Heart right ventricle (tissue), 16 donors: ENCODE results near the gene EXOC5. TPM values are rescaled to one million over a fixed set of nuclear protein-coding genes. Genes with fewer than 3 reads are reported as not detected.

Experiments used
- ATAC-seq, 8 donors: fragments of 200-7000 bp; cut with Tn5 transposase; one replicate each; pipeline ENCODE4 v1.9.1; 2020; ENCODE audit warnings: mild to moderate bottlenecking in 8 of 8, moderate library complexity in 8 of 8, moderate number of reproducible peaks in 1 of 8
- DNase-seq, 2 donors: peaks; one replicate each; pipeline ENCODE4 v3.0.0-alpha.2; 2020
- H3K27ac ChIP-seq, 10 donors: fragments of 200-600 bp; sonication (generic) in 2 of 10; one replicate each; pipeline versions ENCODE4 v1.5.0 to v1.8.0; 2020 to 2022; ENCODE audit warnings: mild to moderate bottlenecking in 3 of 10
- H3K27me3 ChIP-seq, 7 donors: fragments of 200-600 bp; one replicate each; pipeline ENCODE4 v1.8.0; 2021 to 2022; ENCODE audit warnings: mild to moderate bottlenecking in 2 of 7
- H3K36me3 ChIP-seq, 9 donors: fragments of 200-600 bp; sonication (generic) in 1 of 9; one replicate each; pipeline versions ENCODE4 v1.5.0 to v1.8.0; 2020 to 2022; ENCODE audit warnings: mild to moderate bottlenecking in 2 of 9
- H3K4me1 ChIP-seq, 9 donors: fragments of 200-600 bp; sonication (generic) in 1 of 9; one replicate each; pipeline versions ENCODE4 v1.5.0 to v1.8.0; 2020 to 2022; ENCODE audit warnings: mild to moderate bottlenecking in 4 of 9
- H3K4me3 ChIP-seq, 10 donors: fragments of 200-600 bp; sonication (generic) in 2 of 10; one replicate each; pipeline versions ENCODE4 v1.5.0 to v1.8.0; 2020 to 2022; ENCODE audit warnings: mild to moderate bottlenecking in 7 of 10, moderate library complexity in 2 of 10
- H3K9me3 ChIP-seq, 11 donors: fragments of 200-600 bp in 10 of 11; sonication (generic) in 2 of 11; one replicate each; pipeline versions ENCODE4 v1.5.0 to v1.8.0; 2013 to 2022; ENCODE audit warnings: mild to moderate bottlenecking in 2 of 11, control low read depth in 1 of 11, moderate library complexity in 1 of 11
- WGBS, 2 donors: extraction: QIAGEN DNeasy Blood & Tissue Kit; methylation state at CpG; one replicate each; pipeline ENCODE4 v1.1.7; 2013; ENCODE audit warnings: inconsistent platforms in 1 of 2; 5-methylcytosine and 5-hydroxymethylcytosine counted together
- intact Hi-C, 10 donors: fragments of 100-400 bp; cut with DNase I; formaldehyde crosslinking; loops; one replicate each; pipeline versions ENCODE4 v1.11.1 to v1.14.2; 2022
- polyA plus RNA-seq, 2 donors: library from polyadenylated mRNA; stranded (reverse); fragments of 200-250 nt; gene quantifications; one replicate each; pipeline ENCODE4 v1.2.3, GENCODE V29; 2013
- total RNA-seq, 10 donors: library from RNA; stranded (reverse); fragmentation: NEBNext Ultra II Directional in 3 of 10; extraction: Animal tissue kit (Norgen Biotek cat#: 25700) in 3 of 10; gene quantifications; one replicate each; pipeline versions ENCODE4 v1.2.1 to v1.2.4, GENCODE V29; 2021 to 2023
- TF ChIP-seq, protein P1 (sequence below), 9 donors: fragments of 200-600 bp; sonication (generic) in 2 of 9; IDR thresholded peaks; one replicate each; pipeline versions ENCODE4 v1.5.0 to v1.8.0; 2021 to 2022; ENCODE audit warnings: antibody characterized with exemption in 9 of 9, mild to moderate bottlenecking in 5 of 9, moderate library complexity in 1 of 9
- donor health status: Arrhythmogenic right ventricular cardiomyopathy.
- donor health status: ischemic (EF 13 %, LVEDD 7.1; RV severe dilation, severe dysfunction).
- donor health status: healthy with polysubstance abuse.
- donor health status: DM: no; HTN: yes; CAD: no.
- donor health status: DM: no; HTN: no; CAD: no.
- donor health status: ischemic (EF 25% LVEDD 6.9; RV normal size, moderate dysfunction).
- donor health status: ischemic (EF 25% LVEDD 5.7; RV mildly dilated, moderate dysfunction).
- donor health status: healthy.
- donor health status: DM: yes; HTN: yes; CAD: no.
- donor health status: Ischemic cardiomyopathy.
- donor health status: ischemic (EF 35%, LVEDD 5.7; RV mildly dilated, moderate dysfunction).
- donor health status: nonischemic (EF 11% LVEDD 7.7; RV severe dilation, severe dysfunction).
- donor health status: DM: yes; HTN: yes; CAD: no.
- donor health status: PGD.
- donor health status: ischemic (EF 29% LVEDD 5.4; RV normal size, mild dysfunction).
- donor health status: nonischemic (EF 23%, LVEDD 6.1; RV moderate dilation, normal function).

Gene EXOC5
- total and polyA plus RNA-seq, 12 donors = 5.5 to 70.1 (median 59.8) TPM

DNA sequence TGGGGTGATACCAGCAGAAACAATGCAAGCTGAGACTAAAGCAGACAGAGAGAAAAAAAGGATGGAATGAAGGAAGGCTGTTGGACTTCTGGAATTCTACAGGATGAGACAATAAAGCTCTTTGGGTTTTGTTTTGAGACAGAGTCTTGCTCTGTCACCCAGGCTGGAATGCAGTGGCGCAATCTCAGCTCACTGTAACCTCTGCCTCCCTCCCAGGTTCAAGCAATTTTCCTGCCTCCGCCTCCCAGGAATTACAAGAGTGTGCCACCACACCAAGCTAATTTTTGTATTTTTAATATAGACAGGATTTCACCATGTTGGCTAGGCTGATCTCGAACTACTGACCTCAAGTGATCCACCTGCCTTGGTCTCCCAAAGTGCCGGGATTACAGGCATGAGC lies 115.4 kb downstream of the EXOC5 start:
- 91% methylated on average over 4 of the region's 4 CpGs for WGBS, 2 donors
- Histone ChIP-seq H3K9me3 (peaks cover 0 to 2% (median 0%) of the 10 kb centered on the region in 11 donors), H3K27me3 (peaks cover 0 to 10% (median 0%) of the 10 kb centered on the region in 7 donors), H3K4me1 (no peaks in the 10 kb centered on the region), H3K27ac (no peak overlapping the region), H3K36me3 (no peaks in the 10 kb centered on the region), H3K4me3 (no peak overlapping the region)
- ATAC-seq (no peak), DNase-seq (no peak)
- TF ChIP-seq, protein P1, sequence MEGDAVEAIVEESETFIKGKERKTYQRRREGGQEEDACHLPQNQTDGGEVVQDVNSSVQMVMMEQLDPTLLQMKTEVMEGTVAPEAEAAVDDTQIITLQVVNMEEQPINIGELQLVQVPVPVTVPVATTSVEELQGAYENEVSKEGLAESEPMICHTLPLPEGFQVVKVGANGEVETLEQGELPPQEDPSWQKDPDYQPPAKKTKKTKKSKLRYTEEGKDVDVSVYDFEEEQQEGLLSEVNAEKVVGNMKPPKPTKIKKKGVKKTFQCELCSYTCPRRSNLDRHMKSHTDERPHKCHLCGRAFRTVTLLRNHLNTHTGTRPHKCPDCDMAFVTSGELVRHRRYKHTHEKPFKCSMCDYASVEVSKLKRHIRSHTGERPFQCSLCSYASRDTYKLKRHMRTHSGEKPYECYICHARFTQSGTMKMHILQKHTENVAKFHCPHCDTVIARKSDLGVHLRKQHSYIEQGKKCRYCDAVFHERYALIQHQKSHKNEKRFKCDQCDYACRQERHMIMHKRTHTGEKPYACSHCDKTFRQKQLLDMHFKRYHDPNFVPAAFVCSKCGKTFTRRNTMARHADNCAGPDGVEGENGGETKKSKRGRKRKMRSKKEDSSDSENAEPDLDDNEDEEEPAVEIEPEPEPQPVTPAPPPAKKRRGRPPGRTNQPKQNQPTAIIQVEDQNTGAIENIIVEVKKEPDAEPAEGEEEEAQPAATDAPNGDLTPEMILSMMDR (IDR thresholded peaks at IDR 0.05) = no peak
- intact Hi-C loops = no loop called here

Other genes starting within 250 kb of the EXOC5 start
- gene AP5M1, start 66 bp upstream of the EXOC5 start, total RNA-seq = 10 to 100 TPM; 41.1 to 56.8 (median 47.8) TPM
- 10 to 100 TPM in 1 of 2 donors, 1 to 10 TPM in 1; 4.7 to 13.7 TPM for gene AP5M1, start 66 bp upstream of the EXOC5 start, polyA plus RNA-seq
- gene NAA30, start 121.7 kb upstream of the EXOC5 start, total RNA-seq = 10 to 100 TPM; 23.5 to 30.7 (median 27.1) TPM
- 1 to 10 TPM; 2.8 to 8.3 TPM for gene NAA30, start 121.7 kb upstream of the EXOC5 start, polyA plus RNA-seq
- gene CCDC198, start 225.0 kb upstream of the EXOC5 start, total RNA-seq = not detected
- not detected for gene CCDC198, start 225.0 kb upstream of the EXOC5 start, polyA plus RNA-seq